ENCODE data around the gene NTHL1.
A peak's percentile ranks its signal among the peaks of the same experiment; 100 is the strongest.
"Not testable (repeated sequence)": the region's sequence is repeated elsewhere in the genome, so short reads cannot be mapped to it uniquely, and the experiment has no call there.

The NTHL1 gene

DNA sequence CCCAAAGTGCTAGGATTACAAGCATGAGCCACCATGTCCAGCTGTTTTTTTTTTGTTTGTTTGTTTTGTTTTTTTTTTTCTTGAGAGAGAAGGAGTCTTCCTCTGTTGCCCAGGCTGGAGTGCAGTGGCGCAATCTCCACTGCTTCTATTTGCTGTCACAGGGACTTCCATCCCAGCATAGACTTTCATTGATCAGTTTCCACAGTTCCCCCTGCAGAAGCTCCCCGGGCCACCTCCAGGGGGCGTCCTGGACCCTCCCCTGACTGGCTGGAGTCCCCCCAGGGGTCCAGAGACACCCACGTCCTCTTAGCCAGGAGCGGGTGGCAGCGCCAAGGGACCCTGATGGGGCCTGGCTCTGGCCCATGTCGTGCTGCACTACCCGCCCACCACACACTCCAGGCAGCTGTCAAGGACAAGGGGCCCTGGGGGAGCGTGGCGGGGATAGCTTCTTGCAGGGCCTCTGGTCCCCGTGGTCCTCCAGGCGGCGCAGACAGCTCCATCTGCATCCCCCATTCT lies 31.2 kb downstream of the NTHL1 start:
- no peaks in the 10 kb centered on the region for H3K9me3 ChIP-seq (ENCODE audit: control insufficient read depth, insufficient read depth, low read length)
- H3K4me1 ChIP-seq (ENCODE audit: control insufficient read depth, insufficient read depth, low read length), result no peaks in the 10 kb centered on the region
- H3K9ac ChIP-seq (ENCODE audit: low read depth, low read length), result no peak overlapping the region
- no peaks in the 10 kb centered on the region for H3K36me3 ChIP-seq (ENCODE audit: control insufficient read depth, insufficient read depth, low read length)
- no peak overlapping the region for H3K4me3 ChIP-seq (ENCODE audit: low read depth, low read length)
- peaks cover 31% of the 10 kb centered on the region for H3K27me3 ChIP-seq (ENCODE audit: control insufficient read depth, insufficient read depth, low read length)

DNA sequence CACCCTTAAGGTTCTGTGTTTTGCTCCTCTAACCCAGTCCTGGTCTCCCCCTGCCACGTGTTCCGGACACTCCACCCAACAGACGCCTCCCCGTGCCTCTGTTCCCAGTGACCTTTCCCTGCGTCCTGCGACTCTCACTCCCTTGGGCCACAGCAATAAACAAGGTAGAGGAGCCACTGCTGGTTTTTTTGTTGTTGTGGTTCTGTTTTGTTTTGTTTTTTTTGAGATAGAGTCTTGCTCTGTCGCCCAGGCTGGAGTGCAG lies 31.8 kb downstream of the NTHL1 start:
- Histone ChIP-seq H3K9me3 (ENCODE audit: control insufficient read depth, insufficient read depth, low read length) (no peaks in the 10 kb centered on the region), H3K4me3 (ENCODE audit: low read depth, low read length) (no peak overlapping the region), H3K36me3 (ENCODE audit: control insufficient read depth, insufficient read depth, low read length) (no peaks in the 10 kb centered on the region), H3K27me3 (ENCODE audit: control insufficient read depth, insufficient read depth, low read length) (peaks cover 26% of the 10 kb centered on the region), H3K4me1 (ENCODE audit: control insufficient read depth, insufficient read depth, low read length) (no peaks in the 10 kb centered on the region), H3K9ac (ENCODE audit: low read depth, low read length) (no peak overlapping the region)

DNA sequence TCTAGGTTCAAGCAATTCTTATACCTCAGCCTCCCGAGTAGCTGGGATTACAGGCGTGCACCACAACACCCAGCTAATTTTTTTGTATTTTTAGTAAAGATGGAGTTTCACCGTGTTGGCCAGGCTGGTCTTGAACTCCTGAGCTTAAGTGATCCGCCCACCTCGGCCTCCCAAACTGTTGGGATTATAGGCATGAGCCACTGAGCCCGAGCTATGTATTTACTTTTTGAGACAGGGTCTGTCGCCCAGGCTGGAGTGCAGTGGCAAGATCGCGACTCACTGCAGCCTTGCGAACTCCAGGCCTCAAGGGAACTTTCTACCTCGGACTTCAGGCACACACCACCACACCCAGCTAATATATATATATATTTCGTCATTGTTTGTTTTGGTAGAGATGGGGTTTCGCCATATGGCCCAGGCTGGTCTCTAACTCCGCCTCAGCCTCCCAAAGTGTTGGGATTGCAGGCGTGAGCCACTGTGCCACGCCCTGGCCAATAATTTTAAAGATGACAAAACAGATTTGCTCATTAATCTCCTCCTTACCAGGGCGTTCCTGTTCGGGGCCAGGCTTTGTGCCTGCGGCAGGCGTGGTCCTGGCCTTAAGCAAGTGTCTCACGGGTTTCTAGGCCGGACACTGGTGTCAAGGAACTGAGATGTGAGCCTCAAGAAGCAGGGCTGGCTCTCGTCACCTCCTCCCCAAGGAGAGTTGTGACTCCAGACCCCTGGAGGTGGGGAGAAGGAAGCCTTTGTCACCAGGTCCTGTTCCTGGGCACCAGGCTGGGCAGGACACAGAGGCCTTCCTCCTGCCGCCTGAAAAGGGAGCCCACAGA lies 32.3 kb downstream of the NTHL1 start:
- no peak overlapping the region for H3K4me3 ChIP-seq (ENCODE audit: low read depth, low read length)
- no peak overlapping the region for H3K9ac ChIP-seq (ENCODE audit: low read depth, low read length)
- no peaks in the 10 kb centered on the region for H3K9me3 ChIP-seq (ENCODE audit: control insufficient read depth, insufficient read depth, low read length)
- peaks cover 2% of the 10 kb centered on the region for H3K4me1 ChIP-seq (ENCODE audit: control insufficient read depth, insufficient read depth, low read length)
- H3K36me3 ChIP-seq (ENCODE audit: control insufficient read depth, insufficient read depth, low read length), result no peaks in the 10 kb centered on the region
- peaks cover 20% of the 10 kb centered on the region for H3K27me3 ChIP-seq (ENCODE audit: control insufficient read depth, insufficient read depth, low read length)

DNA sequence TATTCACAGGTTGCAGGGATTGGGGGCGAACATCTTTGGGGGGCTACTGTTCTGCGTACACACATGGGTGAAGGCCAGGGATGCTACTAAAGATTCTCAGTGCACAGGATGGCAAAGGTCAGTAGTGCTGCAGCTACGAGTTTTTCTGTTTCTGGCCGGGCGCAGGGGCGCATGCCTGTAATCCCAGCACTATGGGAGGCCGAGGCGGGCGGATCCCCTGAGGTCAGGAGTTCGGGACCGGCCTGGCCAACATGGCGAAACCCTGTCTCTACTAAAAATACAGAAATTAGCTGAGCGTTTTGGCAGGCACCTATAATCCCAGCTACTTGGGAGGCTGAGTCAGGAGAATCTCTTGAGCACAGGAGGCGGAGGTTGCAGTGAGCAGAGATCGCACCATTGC lies 34.1 kb downstream of the NTHL1 start:
- Histone ChIP-seq H3K4me3 (ENCODE audit: low read depth, low read length) (no peak overlapping the region), H3K4me1 (ENCODE audit: control insufficient read depth, insufficient read depth, low read length) (peaks cover 5% of the 10 kb centered on the region), H3K27me3 (ENCODE audit: control insufficient read depth, insufficient read depth, low read length) (peaks cover 4% of the 10 kb centered on the region), H3K36me3 (ENCODE audit: control insufficient read depth, insufficient read depth, low read length) (no peaks in the 10 kb centered on the region), H3K9ac (ENCODE audit: low read depth, low read length) (no peak overlapping the region), H3K9me3 (ENCODE audit: control insufficient read depth, insufficient read depth, low read length) (no peaks in the 10 kb centered on the region)

DNA sequence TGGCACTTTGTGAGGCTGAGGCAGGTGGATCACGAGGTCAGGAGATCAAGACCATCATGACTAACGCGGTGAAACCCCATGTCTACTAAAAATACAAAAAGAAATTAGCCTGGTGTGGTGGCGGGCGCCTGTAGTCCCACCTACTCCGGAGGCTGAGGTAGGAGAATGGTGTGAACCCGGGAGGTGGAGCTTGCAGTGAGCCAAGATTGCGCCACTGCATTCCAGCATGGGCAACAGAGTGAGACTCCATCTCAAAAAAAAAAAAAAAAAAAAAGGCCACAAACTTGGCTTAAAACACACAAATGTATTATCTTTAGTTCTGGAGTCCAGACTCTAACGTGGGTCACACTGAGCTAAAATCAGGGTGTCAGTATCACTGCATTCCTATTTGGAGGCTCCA lies 35.9 kb downstream of the NTHL1 start:
- H3K4me1 ChIP-seq (ENCODE audit: control insufficient read depth, insufficient read depth, low read length); H3K9me3 ChIP-seq (ENCODE audit: control insufficient read depth, insufficient read depth, low read length); H3K9ac ChIP-seq (ENCODE audit: low read depth, low read length); H3K36me3 ChIP-seq (ENCODE audit: control insufficient read depth, insufficient read depth, low read length); H3K27me3 ChIP-seq (ENCODE audit: control insufficient read depth, insufficient read depth, low read length); H3K4me3 ChIP-seq (ENCODE audit: low read depth, low read length): not testable (repeated sequence)

DNA sequence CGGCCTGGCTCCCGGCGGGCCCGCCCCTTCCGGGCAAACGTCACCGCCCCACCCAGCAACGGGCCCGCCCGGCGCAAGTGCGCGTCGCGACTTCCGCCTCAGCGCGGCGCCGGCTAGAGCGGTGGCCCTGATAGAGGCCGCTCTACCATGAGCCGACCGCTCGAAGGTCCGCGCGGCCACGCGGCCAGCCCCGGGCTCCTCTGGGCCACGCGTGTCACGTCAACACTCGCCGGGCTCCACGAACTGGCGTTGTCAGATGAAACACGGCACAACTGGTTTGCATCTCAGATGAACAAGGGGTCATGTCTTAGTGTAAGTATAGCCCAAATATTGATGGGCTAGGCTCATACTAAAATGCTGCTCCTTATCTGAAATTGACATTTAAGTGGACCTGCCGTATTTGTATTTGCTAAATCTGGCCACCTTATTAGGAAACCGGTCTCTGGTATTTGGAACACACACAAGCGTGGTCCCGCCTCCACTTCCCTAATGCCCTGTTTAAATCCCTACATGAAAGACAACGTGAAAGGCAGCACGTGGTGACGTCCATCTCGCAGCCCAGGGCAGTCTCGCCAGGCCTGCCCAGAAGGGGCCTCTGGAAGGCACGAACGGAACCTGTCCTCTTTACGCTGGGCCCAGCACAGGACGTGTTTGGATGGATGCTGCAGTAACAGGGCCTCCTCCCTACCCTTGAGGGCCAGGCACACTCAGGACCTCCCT lies 37.7 kb downstream of the NTHL1 start, which contains the start of gene ZNF598:
Gene ZNF598, minus strand, starts transcription at position 31 of the 720 bp plus-strand sequence.
- H3K4me1 ChIP-seq (ENCODE audit: control insufficient read depth, insufficient read depth, low read length), result peaks cover 10% of the 10 kb centered on the region
- peak within 1 kb of the TSS; percentile 91 for H3K4me3 ChIP-seq (ENCODE audit: low read depth, low read length)

DNA sequence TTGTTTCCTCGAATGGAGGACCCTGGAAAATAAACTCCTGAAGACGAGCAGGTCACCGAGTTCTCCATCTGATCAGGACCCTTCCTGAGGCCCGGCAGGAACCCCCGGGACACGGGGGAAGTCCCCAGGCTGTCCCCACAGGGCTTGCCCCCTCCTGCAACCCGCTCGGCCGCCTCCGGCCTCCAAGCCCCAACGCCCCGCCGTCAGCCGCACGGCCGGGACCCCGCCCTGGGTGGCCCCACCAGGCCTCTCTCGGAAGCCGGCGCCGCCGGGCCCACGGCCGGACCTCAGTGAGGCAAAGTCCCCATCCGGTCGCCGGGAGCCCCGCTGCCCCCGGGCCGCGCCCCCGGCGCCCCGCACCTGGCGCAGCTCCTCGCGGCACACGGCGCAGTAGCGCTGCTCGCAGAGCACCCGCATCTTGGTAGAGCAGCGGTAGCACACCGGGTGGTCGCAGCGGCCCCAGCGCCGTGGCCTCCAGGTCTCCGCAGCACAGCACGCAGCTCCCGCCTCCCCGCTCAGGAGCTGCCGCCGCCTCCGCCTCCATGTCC lies 38.4 kb downstream of the NTHL1 start:
- Histone ChIP-seq H3K27me3 (ENCODE audit: control insufficient read depth, insufficient read depth, low read length) (no peaks in the 10 kb centered on the region), H3K4me1 (ENCODE audit: control insufficient read depth, insufficient read depth, low read length) (peaks cover 10% of the 10 kb centered on the region), H3K36me3 (ENCODE audit: control insufficient read depth, insufficient read depth, low read length) (peaks cover 6% of the 10 kb centered on the region), H3K9me3 (ENCODE audit: control insufficient read depth, insufficient read depth, low read length) (no peaks in the 10 kb centered on the region), H3K4me3 (ENCODE audit: low read depth, low read length) (peak overlapping the region; percentile 91), H3K9ac (ENCODE audit: low read depth, low read length) (peak overlapping the region; percentile 89)

More for the DNA sequence above, 37.7 kb downstream of the NTHL1 start, which contains the start of gene ZNF598:
- Histone ChIP-seq H3K36me3 (ENCODE audit: control insufficient read depth, insufficient read depth, low read length) (peaks cover 6% of the 10 kb centered on the region), H3K9me3 (ENCODE audit: control insufficient read depth, insufficient read depth, low read length) (no peaks in the 10 kb centered on the region), H3K9ac (ENCODE audit: low read depth, low read length) (peak within 1 kb of the TSS; percentile 89), H3K27me3 (ENCODE audit: control insufficient read depth, insufficient read depth, low read length) (no peaks in the 10 kb centered on the region)

DNA sequence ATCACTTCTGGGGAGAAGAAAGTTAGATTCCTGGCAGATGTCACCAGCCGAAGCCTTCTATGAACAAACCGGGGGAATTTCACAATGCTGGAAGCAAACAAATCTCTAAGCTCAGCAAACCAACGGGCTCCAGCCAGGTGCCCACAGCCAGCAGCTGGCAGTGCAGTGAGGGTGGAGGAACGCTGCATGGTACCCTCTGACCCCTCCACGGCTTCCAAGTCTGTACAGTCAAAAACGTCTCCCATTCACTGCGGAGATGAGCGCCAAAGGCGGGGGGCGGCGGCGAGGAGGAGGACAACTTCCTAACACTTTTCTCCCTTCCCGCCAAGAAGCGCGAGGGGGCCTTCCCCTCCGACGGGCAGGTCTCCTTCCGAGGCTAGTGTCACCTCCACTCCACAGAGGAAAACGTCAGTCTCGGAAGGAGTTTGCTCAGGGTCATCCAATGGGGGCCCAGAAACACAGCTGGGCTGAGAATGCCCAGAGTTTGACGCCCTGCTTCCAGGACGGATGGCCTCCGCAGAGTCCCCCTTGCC lies 38.9 kb downstream of the NTHL1 start:
- Histone ChIP-seq H3K36me3 (ENCODE audit: control insufficient read depth, insufficient read depth, low read length) (peaks cover 6% of the 10 kb centered on the region), H3K4me3 (ENCODE audit: low read depth, low read length) (peak overlapping the region; percentile 91), H3K9me3 (ENCODE audit: control insufficient read depth, insufficient read depth, low read length) (no peaks in the 10 kb centered on the region), H3K4me1 (ENCODE audit: control insufficient read depth, insufficient read depth, low read length) (peaks cover 10% of the 10 kb centered on the region), H3K27me3 (ENCODE audit: control insufficient read depth, insufficient read depth, low read length) (no peaks in the 10 kb centered on the region), H3K9ac (ENCODE audit: low read depth, low read length) (peak overlapping the region; percentile 89)

DNA sequence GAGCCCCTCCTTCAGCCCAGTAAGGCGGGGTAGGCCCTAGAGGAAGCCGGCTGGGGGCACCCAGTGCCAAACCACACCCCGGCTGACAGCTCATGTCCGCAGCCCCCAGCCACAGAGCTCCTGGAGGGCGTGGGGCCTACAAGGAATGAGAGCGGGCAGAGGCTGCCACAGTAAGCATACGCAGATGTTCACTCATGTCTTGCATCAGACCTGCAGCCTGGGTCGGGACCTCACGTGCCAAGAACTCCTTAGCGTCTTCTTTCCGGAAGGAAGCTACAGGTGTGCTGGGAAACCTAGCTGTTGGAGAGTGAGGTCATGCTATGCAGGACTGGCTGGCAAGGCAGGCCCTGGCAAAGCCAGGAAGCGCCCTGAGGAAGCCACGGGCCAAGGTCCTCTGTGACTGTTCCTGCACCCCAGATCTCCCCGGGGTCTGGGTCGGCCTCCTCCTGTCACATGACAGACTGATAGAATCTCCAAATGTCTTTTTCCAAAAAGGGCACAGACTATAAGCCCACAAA lies 39.6 kb downstream of the NTHL1 start:
- H3K4me3 ChIP-seq (ENCODE audit: low read depth, low read length), result peak overlapping the region; percentile 91
- peaks cover 12% of the 10 kb centered on the region for H3K4me1 ChIP-seq (ENCODE audit: control insufficient read depth, insufficient read depth, low read length)
- H3K36me3 ChIP-seq (ENCODE audit: control insufficient read depth, insufficient read depth, low read length), result peaks cover 11% of the 10 kb centered on the region
- H3K27me3 ChIP-seq (ENCODE audit: control insufficient read depth, insufficient read depth, low read length), result no peaks in the 10 kb centered on the region
- no peak overlapping the region for H3K9ac ChIP-seq (ENCODE audit: low read depth, low read length)
- no peaks in the 10 kb centered on the region for H3K9me3 ChIP-seq (ENCODE audit: control insufficient read depth, insufficient read depth, low read length)

DNA sequence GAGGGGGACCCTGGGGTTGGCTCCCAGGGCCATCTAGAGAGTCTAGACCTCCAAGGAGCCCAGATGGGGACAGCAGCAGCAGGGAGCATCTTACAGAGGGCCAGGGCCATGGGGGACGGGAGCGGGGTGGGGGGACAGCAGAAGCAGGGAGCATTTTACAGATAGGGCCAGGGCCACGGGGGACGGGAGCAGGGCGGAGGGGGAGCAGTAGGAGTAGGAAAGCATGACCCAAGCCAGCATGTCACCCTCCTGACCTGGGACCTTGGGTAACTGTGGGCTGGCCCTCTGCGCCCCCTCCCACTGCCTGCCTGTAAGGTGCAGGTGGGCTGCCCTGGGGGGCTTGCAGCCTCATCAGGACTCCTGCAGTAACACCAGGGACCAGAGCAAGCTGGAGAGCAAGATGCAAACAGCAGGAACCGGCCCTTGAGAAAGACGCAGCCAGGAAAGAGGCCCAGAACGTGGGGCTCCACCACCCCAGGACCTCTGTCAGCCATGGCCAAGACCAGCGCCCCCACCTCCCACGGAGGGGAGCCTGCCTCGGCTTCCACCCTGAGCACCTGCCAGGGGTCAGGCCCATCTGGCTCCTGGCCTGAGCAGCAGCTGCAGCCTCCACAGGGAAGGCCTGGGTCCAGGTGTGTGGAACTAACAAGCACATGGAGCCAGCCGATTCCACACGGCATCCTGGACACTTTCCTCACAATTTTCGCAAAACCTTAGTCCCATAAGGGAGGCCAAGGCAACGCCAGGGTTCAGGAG lies 40.4 kb downstream of the NTHL1 start:
- Histone ChIP-seq H3K4me1 (ENCODE audit: control insufficient read depth, insufficient read depth, low read length) (peaks cover 12% of the 10 kb centered on the region), H3K4me3 (ENCODE audit: low read depth, low read length) (no peak overlapping the region)

DNA sequence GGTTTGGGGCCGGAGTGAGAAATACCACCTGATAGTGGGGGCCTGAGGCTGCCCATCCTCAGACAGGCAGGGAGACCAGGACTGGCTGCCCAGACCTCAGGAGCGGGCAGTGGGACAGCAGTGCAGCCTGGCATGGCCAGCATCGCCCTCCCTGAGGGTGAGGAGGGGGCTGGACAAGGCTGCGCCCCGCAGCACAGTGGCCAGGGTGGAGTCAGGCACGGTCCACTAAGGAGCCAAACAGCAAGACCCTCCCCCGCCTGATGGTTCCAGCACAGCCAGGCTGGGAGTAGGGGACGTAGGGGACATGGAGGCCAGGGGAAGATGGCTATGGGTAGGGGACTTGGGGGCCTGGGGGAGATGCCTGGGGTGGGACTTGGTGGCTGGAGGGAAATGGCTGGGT lies 41.3 kb downstream of the NTHL1 start:
- peaks cover 28% of the 10 kb centered on the region for H3K36me3 ChIP-seq (ENCODE audit: control insufficient read depth, insufficient read depth, low read length)
- no peak overlapping the region for H3K9ac ChIP-seq (ENCODE audit: low read depth, low read length)
- H3K4me1 ChIP-seq (ENCODE audit: control insufficient read depth, insufficient read depth, low read length), result peaks cover 12% of the 10 kb centered on the region
- no peaks in the 10 kb centered on the region for H3K9me3 ChIP-seq (ENCODE audit: control insufficient read depth, insufficient read depth, low read length)
- no peak overlapping the region for H3K4me3 ChIP-seq (ENCODE audit: low read depth, low read length)
- no peaks in the 10 kb centered on the region for H3K27me3 ChIP-seq (ENCODE audit: control insufficient read depth, insufficient read depth, low read length)

More for the DNA sequence above, 40.4 kb downstream of the NTHL1 start:
- Histone ChIP-seq H3K27me3 (ENCODE audit: control insufficient read depth, insufficient read depth, low read length) (no peaks in the 10 kb centered on the region), H3K9me3 (ENCODE audit: control insufficient read depth, insufficient read depth, low read length) (no peaks in the 10 kb centered on the region), H3K9ac (ENCODE audit: low read depth, low read length) (no peak overlapping the region), H3K36me3 (ENCODE audit: control insufficient read depth, insufficient read depth, low read length) (peaks cover 19% of the 10 kb centered on the region)

All from iPS-15b (cell line).